G401.6 (cell line): ENCODE measurements around the gene CHD2.
"Not testable (repeated sequence)": the region's sequence is repeated elsewhere in the genome, so short reads cannot be mapped to it uniquely, and the experiment has no call there.

ENCODE experiments used
- FAIRE-seq: peaks from 2 replicates; lab custom pipeline; 2012; peaks lifted over from hg19 to GRCh38; lab: Jason Lieb, UNC

CHD2 gene

GRCh38 chr15:93020976-93021772 lies 121.0 kb downstream of the CHD2 start:
- no peak for FAIRE-seq

- FAIRE-seq, result no peak
Measured at GRCh38 chr15:93024293-93024692, 124.2 kb downstream of the CHD2 start.

GRCh38 chr15:93024716-93025624 lies 124.8 kb downstream of the CHD2 start:
- no peak for FAIRE-seq

GRCh38 chr15:93025625-93025982 lies 125.5 kb downstream of the CHD2 start:
- FAIRE-seq, result no peak

GRCh38 chr15:93026380-93026817 lies 126.3 kb downstream of the CHD2 start:
- no peak for FAIRE-seq

GRCh38 chr15:93027413-93027812 lies 127.3 kb downstream of the CHD2 start:
- no peak for FAIRE-seq

GRCh38 chr15:93028111-93028631 lies 128.0 kb downstream of the CHD2 start:
- no peak for FAIRE-seq

- no peak for FAIRE-seq
Measured at GRCh38 chr15:93028632-93029213, 128.6 kb downstream of the CHD2 start.

GRCh38 chr15:93029214-93029835 lies 129.2 kb downstream of the CHD2 start:
- no peak for FAIRE-seq

- FAIRE-seq, result no peak
Measured at GRCh38 chr15:93029836-93030429, 129.8 kb downstream of the CHD2 start.

GRCh38 chr15:93030430-93031102 lies 130.4 kb downstream of the CHD2 start:
- peak; percentile 37 for FAIRE-seq

GRCh38 chr15:93031103-93031464 lies 131.0 kb downstream of the CHD2 start:
- no peak for FAIRE-seq

- not testable (repeated sequence) for FAIRE-seq
Measured at GRCh38 chr15:93031557-93032384, 131.6 kb downstream of the CHD2 start.

- not testable (repeated sequence) for FAIRE-seq
Measured at GRCh38 chr15:93032515-93033206, 132.5 kb downstream of the CHD2 start.

- no peak for FAIRE-seq
Measured at GRCh38 chr15:93033434-93034045, 133.4 kb downstream of the CHD2 start.

- no peak for FAIRE-seq
Measured at GRCh38 chr15:93034512-93034911, 134.4 kb downstream of the CHD2 start.

- no peak for FAIRE-seq
Measured at GRCh38 chr15:93035092-93035915, 135.2 kb downstream of the CHD2 start.
